Astrocyte (in vitro differentiated cells and primary cell): ENCODE data around the gene DDAH1. TPM values are rescaled to one million over a fixed set of nuclear protein-coding genes. Genes with fewer than 3 reads are reported as not detected.

Experiments used
- DNase-seq: peaks from one replicate; pipeline ENCODE4 v3.0.0-alpha.2; 2010; ENCODE audit warnings: low read depth
- FAIRE-seq: peaks from 2 replicates; lab custom pipeline; 2011; peaks lifted over from hg19 to GRCh38; lab: Jason Lieb, UNC
- H2AFZ ChIP-seq: 2 replicates; pipeline ENCODE4 v1.6.0; 2012; ENCODE audit warnings: low read depth, low read length, inconsistent platforms
- H3K27ac ChIP-seq: 2 replicates; pipeline ENCODE4 v1.5.1; 2011; ENCODE audit warnings: low read depth, low read length, inconsistent platforms
- H3K27me3 ChIP-seq: 2 replicates; pipeline ENCODE4 v1.6.0; 2011; ENCODE audit warnings: low read length, inconsistent platforms; ENCODE audit not compliant: insufficient read depth
- H3K36me3 ChIP-seq: 2 replicates; pipeline ENCODE4 v1.5.1; 2011; ENCODE audit warnings: low read length, inconsistent platforms; ENCODE audit not compliant: insufficient read depth
- H3K4me1 ChIP-seq: 2 replicates; pipeline ENCODE4 v1.5.1; 2011; ENCODE audit warnings: low read length, inconsistent platforms; ENCODE audit not compliant: insufficient read depth
- H3K4me2 ChIP-seq: 2 replicates; pipeline ENCODE4 v1.6.0; 2012; ENCODE audit warnings: low read length, inconsistent platforms
- H3K4me3 ChIP-seq: 2 replicates; pipeline ENCODE4 v1.5.1; 2011; ENCODE audit warnings: low read depth, mild to moderate bottlenecking, low read length, inconsistent platforms; ENCODE audit not compliant: insufficient read depth
- H3K79me2 ChIP-seq: 2 replicates; pipeline ENCODE4 v1.6.0; 2012; ENCODE audit warnings: mild to moderate bottlenecking, low read length, inconsistent platforms; ENCODE audit not compliant: insufficient read depth
- H3K9ac ChIP-seq: 2 replicates; pipeline ENCODE4 v1.6.0; 2012; ENCODE audit warnings: mild to moderate bottlenecking, low read length, inconsistent platforms
- H3K9me3 ChIP-seq: 2 replicates; pipeline ENCODE4 v1.5.1; 2012; ENCODE audit warnings: low read depth, mild to moderate bottlenecking, low read length, inconsistent platforms; ENCODE audit not compliant: insufficient read depth
- H4K20me1 ChIP-seq: 2 replicates; pipeline ENCODE4 v1.6.0; 2012; ENCODE audit warnings: low read length, inconsistent platforms; ENCODE audit not compliant: insufficient read depth
- H3K27ac Mint-ChIP-seq: one replicate; pipeline ENCODE4 v1.8.0; 2021; ENCODE audit warnings: mild to moderate bottlenecking, mixed read lengths; ENCODE audit not compliant: unreplicated experiment
- H3K27me3 Mint-ChIP-seq: one replicate; pipeline ENCODE4 v1.8.0; 2021; ENCODE audit warnings: low read depth, mixed read lengths; ENCODE audit not compliant: unreplicated experiment
- H3K36me3 Mint-ChIP-seq: one replicate; pipeline ENCODE4 v1.8.0; 2021; ENCODE audit warnings: low read depth, mixed read lengths; ENCODE audit not compliant: unreplicated experiment
- H3K4me1 Mint-ChIP-seq: one replicate; pipeline ENCODE4 v1.8.0; 2021; ENCODE audit warnings: low read depth, mixed read lengths; ENCODE audit not compliant: unreplicated experiment
- H3K4me3 Mint-ChIP-seq: one replicate; pipeline ENCODE4 v1.8.0; 2021; ENCODE audit warnings: mild to moderate bottlenecking, moderate library complexity, mixed read lengths; ENCODE audit not compliant: unreplicated experiment
- H3K9me3 Mint-ChIP-seq: one replicate; pipeline ENCODE4 v1.8.0; 2021; ENCODE audit warnings: mild to moderate bottlenecking, mixed read lengths; ENCODE audit not compliant: unreplicated experiment
- EZH2 ChIP-seq: IDR thresholded peaks from 2 replicates; pipeline ENCODE4 v1.6.1; 2012; ENCODE audit warnings: mild to moderate bottlenecking, low read length, inconsistent platforms; ENCODE audit not compliant: insufficient read depth
- total RNA-seq: library from RNA; stranded (reverse); gene quantifications from 2 replicates; pipeline ENCODE4 v1.2.1, GENCODE V29; 2021
- TF ChIP-seq, protein P1 (sequence below): IDR thresholded peaks from 2 replicates; pipeline ENCODE4 v1.5.1; 2011; ENCODE audit warnings: low read depth, mild to moderate bottlenecking, inconsistent platforms, low read length, moderate library complexity; ENCODE audit not compliant: insufficient read depth

DDAH1 gene
- total RNA-seq, 1 donor from 2014 or later = 112 TPM

DNA sequence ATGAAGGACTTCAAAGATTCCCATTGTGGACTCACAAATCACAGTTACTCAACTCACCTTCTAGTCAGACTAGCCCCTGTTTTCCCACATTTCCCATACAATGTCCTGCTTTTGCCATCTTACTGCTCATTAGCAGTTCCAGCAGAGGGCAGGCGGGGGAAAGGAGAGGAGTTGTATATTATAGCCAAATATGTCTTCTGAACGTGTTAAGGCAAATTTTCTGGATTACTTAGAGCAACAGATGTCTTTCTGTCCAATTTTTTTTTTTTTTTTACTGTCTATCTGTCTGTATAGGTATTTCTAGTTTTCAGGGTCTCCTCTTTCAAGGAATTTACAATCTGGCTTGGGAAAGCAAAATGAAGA lies 29.9 kb upstream of the DDAH1 start:
- peaks cover 34% of the 10 kb centered on the region for H3K36me3 ChIP-seq
- H3K4me2 ChIP-seq = peak overlapping the region; percentile 55
- H3K27ac ChIP-seq = peak overlapping the region; percentile 73
- peaks cover 46% of the 10 kb centered on the region for H3K79me2 ChIP-seq
- H3K9ac ChIP-seq = peak overlapping the region; percentile 19
- Mint-ChIP-seq H3K27ac (peak overlapping the region; percentile 96), H3K27me3 (no peaks in the 10 kb centered on the region), H3K9me3 (no peaks in the 10 kb centered on the region), H3K4me1 (peaks cover 38% of the 10 kb centered on the region), H3K4me3 (no peak overlapping the region), H3K36me3 (peaks cover 16% of the 10 kb centered on the region)
- no peaks in the 10 kb centered on the region for H3K9me3 ChIP-seq
- FAIRE-seq = no peak
- peaks cover 33% of the 10 kb centered on the region for H3K4me1 ChIP-seq
- H2AFZ ChIP-seq = no peak overlapping the region
- no peak overlapping the region for H3K4me3 ChIP-seq
- H3K27me3 ChIP-seq = no peaks in the 10 kb centered on the region
- DNase-seq = peak; percentile 31
- TF ChIP-seq, protein P1, sequence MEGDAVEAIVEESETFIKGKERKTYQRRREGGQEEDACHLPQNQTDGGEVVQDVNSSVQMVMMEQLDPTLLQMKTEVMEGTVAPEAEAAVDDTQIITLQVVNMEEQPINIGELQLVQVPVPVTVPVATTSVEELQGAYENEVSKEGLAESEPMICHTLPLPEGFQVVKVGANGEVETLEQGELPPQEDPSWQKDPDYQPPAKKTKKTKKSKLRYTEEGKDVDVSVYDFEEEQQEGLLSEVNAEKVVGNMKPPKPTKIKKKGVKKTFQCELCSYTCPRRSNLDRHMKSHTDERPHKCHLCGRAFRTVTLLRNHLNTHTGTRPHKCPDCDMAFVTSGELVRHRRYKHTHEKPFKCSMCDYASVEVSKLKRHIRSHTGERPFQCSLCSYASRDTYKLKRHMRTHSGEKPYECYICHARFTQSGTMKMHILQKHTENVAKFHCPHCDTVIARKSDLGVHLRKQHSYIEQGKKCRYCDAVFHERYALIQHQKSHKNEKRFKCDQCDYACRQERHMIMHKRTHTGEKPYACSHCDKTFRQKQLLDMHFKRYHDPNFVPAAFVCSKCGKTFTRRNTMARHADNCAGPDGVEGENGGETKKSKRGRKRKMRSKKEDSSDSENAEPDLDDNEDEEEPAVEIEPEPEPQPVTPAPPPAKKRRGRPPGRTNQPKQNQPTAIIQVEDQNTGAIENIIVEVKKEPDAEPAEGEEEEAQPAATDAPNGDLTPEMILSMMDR = no peak
- peaks cover 17% of the 10 kb centered on the region for H4K20me1 ChIP-seq

DNA sequence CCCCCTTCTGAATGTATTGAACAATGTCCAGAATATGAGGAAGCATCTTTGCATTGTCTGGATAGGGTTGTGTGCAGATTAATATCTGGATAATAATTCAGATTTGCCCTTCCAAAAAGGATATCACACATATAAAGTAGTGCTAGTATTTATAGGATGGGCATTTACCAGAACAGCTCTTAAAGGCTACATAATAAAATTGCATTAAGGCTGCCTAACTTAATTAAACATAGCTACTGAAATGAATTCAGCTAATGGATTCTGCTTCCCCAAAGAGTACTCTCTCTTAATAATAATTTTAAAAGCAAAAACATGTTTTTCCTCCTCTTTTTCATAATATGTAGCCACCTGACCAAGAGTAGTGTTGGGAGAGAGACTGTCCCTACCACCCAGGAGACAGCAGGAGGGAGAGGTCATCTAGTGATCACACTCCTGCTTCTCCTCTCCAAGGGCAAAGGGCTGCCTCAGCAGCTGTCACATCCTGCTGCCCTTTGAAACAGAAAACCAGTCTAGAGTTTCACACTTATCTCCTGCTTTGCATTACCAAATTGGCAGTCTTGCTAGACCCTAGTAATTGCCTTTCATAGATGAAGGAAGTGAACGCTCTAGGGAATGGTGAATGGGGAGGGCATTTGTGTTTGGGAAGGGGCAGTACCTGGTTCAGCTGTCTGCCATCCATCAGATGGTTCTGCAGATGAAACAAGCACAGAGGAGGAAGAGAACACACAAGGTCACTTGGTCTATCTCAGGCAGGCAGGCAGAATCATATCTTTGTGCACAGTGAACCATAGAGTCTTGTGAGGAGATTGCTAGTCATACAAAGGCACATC lies 29.3 kb upstream of the DDAH1 start:
- Mint-ChIP-seq H3K4me3 (peak overlapping the region; percentile 50), H3K4me1 (peaks cover 38% of the 10 kb centered on the region), H3K9me3 (no peaks in the 10 kb centered on the region), H3K36me3 (peaks cover 20% of the 10 kb centered on the region), H3K27me3 (no peaks in the 10 kb centered on the region), H3K27ac (peak overlapping the region; percentile 63)
- FAIRE-seq = no peak
- H3K79me2 ChIP-seq = peaks cover 41% of the 10 kb centered on the region
- no peak overlapping the region for H2AFZ ChIP-seq
- no peaks in the 10 kb centered on the region for H3K27me3 ChIP-seq
- no peak overlapping the region for H3K4me3 ChIP-seq
- no peak overlapping the region for H3K4me2 ChIP-seq
- no peak for TF ChIP-seq EZH2
- TF ChIP-seq, protein P1 = no peak
- no peaks in the 10 kb centered on the region for H3K9me3 ChIP-seq
- peaks cover 37% of the 10 kb centered on the region for H3K36me3 ChIP-seq
- H3K27ac ChIP-seq = no peak overlapping the region
- peaks cover 33% of the 10 kb centered on the region for H3K4me1 ChIP-seq
- no peak for DNase-seq
- H4K20me1 ChIP-seq = peaks cover 18% of the 10 kb centered on the region
- peak overlapping the region; percentile 7 for H3K9ac ChIP-seq
